Liver (tissue), 9 donors: ENCODE results near the gene FBXL15. TPM values are rescaled to one million over a fixed set of nuclear protein-coding genes. Genes with fewer than 3 reads are reported as not detected.

Experiments
- DNase-seq: peaks from one replicate; pipeline ENCODE4 v3.0.0-alpha.2; 2017; ENCODE audit warnings: low spot score
- H3K27ac ChIP-seq, 2 donors: one replicate each; pipeline ENCODE4 v1.7.0; 2013; ENCODE audit warnings: inconsistent platforms in 2 of 2, low read length in 2 of 2, control low read depth in 1 of 2, low read depth in 1 of 2, mild to moderate bottlenecking in 1 of 2
- H3K27me3 ChIP-seq, 4 donors: one replicate each; pipeline versions ENCODE4 v1.6.1 to v1.7.0; 2013; ENCODE audit warnings: low read length in 3 of 4, inconsistent platforms in 1 of 4, mild to moderate bottlenecking in 1 of 4, moderate library complexity in 1 of 4; ENCODE audit not compliant: control insufficient read depth in 4 of 4, insufficient read depth in 4 of 4
- H3K36me3 ChIP-seq, 4 donors: one replicate each; pipeline versions ENCODE4 v1.6.1 to v1.7.0; 2013; ENCODE audit warnings: low read length in 3 of 4, mild to moderate bottlenecking in 3 of 4, low read depth in 1 of 4, moderate library complexity in 1 of 4; ENCODE audit not compliant: control insufficient read depth in 4 of 4, insufficient read depth in 3 of 4
- H3K4me1 ChIP-seq, 4 donors: one replicate each; pipeline versions ENCODE4 v1.6.1 to v1.7.0; 2013; ENCODE audit warnings: low read length in 3 of 4, mild to moderate bottlenecking in 3 of 4, moderate library complexity in 1 of 4; ENCODE audit not compliant: control insufficient read depth in 4 of 4, insufficient read depth in 4 of 4
- H3K4me3 ChIP-seq, 3 donors: one replicate each; pipeline versions ENCODE4 v1.6.1 to v1.7.0; 2013; ENCODE audit warnings: low read length in 3 of 3, control low read depth in 1 of 3, low read depth in 1 of 3, mild to moderate bottlenecking in 1 of 3
- H3K9ac ChIP-seq, 2 donors: one replicate each; pipeline ENCODE4 v1.7.0; 2013; ENCODE audit warnings: low read length in 2 of 2, mild to moderate bottlenecking in 2 of 2, moderate library complexity in 2 of 2, control low read depth in 1 of 2, low read depth in 1 of 2
- H3K9me3 ChIP-seq, 4 donors: one replicate each; pipeline versions ENCODE4 v1.6.1 to v1.7.0; 2013; ENCODE audit warnings: low read length in 3 of 4; ENCODE audit not compliant: control insufficient read depth in 4 of 4
- EGR1 ChIP-seq, 2 donors: IDR thresholded peaks; 2 replicates each; pipeline ENCODE4 v1.6.1; 2016 to 2018; ENCODE audit warnings: antibody characterized with exemption in 2 of 2, low read depth in 2 of 2
- FOXA1 ChIP-seq: IDR thresholded peaks from 2 replicates; pipeline ENCODE4 v1.6.1; 2016; ENCODE audit warnings: antibody characterized with exemption
- FOXA2 ChIP-seq: IDR thresholded peaks from 2 replicates; pipeline ENCODE4 v1.6.1; 2016; ENCODE audit warnings: antibody characterized with exemption
- GABPA ChIP-seq, 2 donors: IDR thresholded peaks in 1 of 2; conservative IDR thresholded peaks in 1 of 2; 2 replicates each; pipeline ENCODE4 v1.6.1; 2016; ENCODE audit warnings: antibody characterized with exemption in 2 of 2, mild to moderate bottlenecking in 1 of 2, moderate library complexity in 1 of 2
- HNF4A ChIP-seq, 2 donors: conservative IDR thresholded peaks; 2 replicates each; pipeline ENCODE4 v1.6.1; 2016; ENCODE audit warnings: antibody characterized with exemption in 2 of 2, mild to moderate bottlenecking in 2 of 2
- HNF4G ChIP-seq: IDR thresholded peaks from 2 replicates; pipeline ENCODE4 v1.6.1; 2016; ENCODE audit warnings: antibody characterized with exemption
- MAX ChIP-seq: IDR thresholded peaks from 2 replicates; pipeline ENCODE4 v1.6.1; 2016; ENCODE audit warnings: antibody characterized with exemption
- NR2F2 ChIP-seq: IDR thresholded peaks from 2 replicates; pipeline ENCODE4 v1.6.1; 2016; ENCODE audit warnings: antibody characterized with exemption
- RAD21 ChIP-seq, 2 donors: IDR thresholded peaks; 2 replicates each; pipeline ENCODE4 v1.6.1; 2016; ENCODE audit warnings: antibody characterized with exemption in 2 of 2, mild to moderate bottlenecking in 2 of 2
- SP1 ChIP-seq: IDR thresholded peaks from 2 replicates; pipeline ENCODE4 v1.6.1; 2018; ENCODE audit warnings: antibody characterized with exemption, mild to moderate bottlenecking
- YY1 ChIP-seq: IDR thresholded peaks from 2 replicates; pipeline ENCODE4 v1.6.1; 2016; ENCODE audit warnings: antibody characterized with exemption, mild to moderate bottlenecking
- WGBS: extraction: QIAGEN DNeasy Blood & Tissue Kit; methylation state at CpG from one replicate; pipeline ENCODE4 v1.1.7; 2013; 5-methylcytosine and 5-hydroxymethylcytosine counted together
- polyA plus RNA-seq, 2 donors: library from polyadenylated mRNA; stranded (reverse) in 1 of 2; unstranded in 1 of 2; fragments of 200-250 nt in 1 of 2; fragments of >200 nt in 1 of 2; fragmentation: Nextera tagmentation in 1 of 2; extraction: Ambion mirVana in 1 of 2; gene quantifications; one replicate each; pipeline versions ENCODE4 v1.2.1 to v1.2.3, GENCODE V29; 2013 to 2015
- total RNA-seq, 2 donors: library from RNA; depleted of rRNA; stranded (reverse); fragments of >200 nt; gene quantifications; one replicate each; pipeline ENCODE4 v1.2.3, GENCODE V29; 2014
- TF ChIP-seq, protein P1 (sequence below): IDR thresholded peaks from 2 replicates; pipeline ENCODE4 v1.6.1; 2016; ENCODE audit warnings: antibody characterized with exemption
- TF ChIP-seq, protein P2 (sequence below): fragments of 150-350 bp; IDR thresholded peaks from 2 replicates; pipeline ENCODE4 v1.5.1; 2017; ENCODE audit warnings: improper control_type of control experiment, low read depth, low read length; ENCODE audit not compliant: missing input control
- TF ChIP-seq, protein P3 (sequence below): IDR thresholded peaks from 2 replicates; pipeline ENCODE4 v1.6.1; 2016; ENCODE audit warnings: antibody characterized with exemption, mild to moderate bottlenecking
- donor health status: healthy.
- donor health status: healthy.
- donor health status: healthy.
- donor health status: healthy.
- donor health status: healthy.

Gene FBXL15
- total and polyA plus RNA-seq, 4 donors: 4.4 to 14.4 (median 10.0) TPM

DNA sequence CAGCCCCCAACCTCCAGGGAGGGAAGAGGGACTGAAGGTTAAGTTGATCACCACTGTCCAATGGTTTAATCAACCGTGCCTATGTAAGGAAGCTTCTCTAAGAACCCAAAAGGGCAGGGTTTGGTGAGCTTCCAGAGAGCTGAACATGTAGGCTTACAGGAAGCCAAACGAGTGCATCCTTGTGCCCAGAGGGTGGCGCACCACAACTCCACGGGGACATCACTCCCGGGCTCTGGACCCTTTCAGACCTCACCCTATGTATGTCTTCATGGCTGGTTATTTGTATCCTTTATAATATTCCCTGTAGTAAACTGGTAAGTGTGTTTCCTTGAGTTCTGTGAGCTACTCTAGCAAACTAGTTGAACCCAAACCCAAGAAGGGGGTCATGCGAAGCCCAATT lies 36.6 kb upstream of the FBXL15 start:
- no peaks in the 10 kb centered on the region for H3K27me3 ChIP-seq
- no peak overlapping the region for H3K27ac ChIP-seq
- no peaks in the 10 kb centered on the region for H3K9me3 ChIP-seq
- DNase-seq: no peak
- no peak overlapping the region for H3K4me3 ChIP-seq
- peaks cover 15 to 37% (median 23%) of the 10 kb centered on the region in 4 donors for H3K36me3 ChIP-seq
- 58% methylated on average over 6 of the region's 6 CpGs for WGBS
- H3K9ac ChIP-seq: no peak overlapping the region
- no peaks in the 10 kb centered on the region for H3K4me1 ChIP-seq
- no peak for TF ChIP-seq FOXA1
- TF ChIP-seq RAD21 (IDR thresholded peaks at IDR 0.05): peak in 1 of 2 donors; percentile 8

DNA sequence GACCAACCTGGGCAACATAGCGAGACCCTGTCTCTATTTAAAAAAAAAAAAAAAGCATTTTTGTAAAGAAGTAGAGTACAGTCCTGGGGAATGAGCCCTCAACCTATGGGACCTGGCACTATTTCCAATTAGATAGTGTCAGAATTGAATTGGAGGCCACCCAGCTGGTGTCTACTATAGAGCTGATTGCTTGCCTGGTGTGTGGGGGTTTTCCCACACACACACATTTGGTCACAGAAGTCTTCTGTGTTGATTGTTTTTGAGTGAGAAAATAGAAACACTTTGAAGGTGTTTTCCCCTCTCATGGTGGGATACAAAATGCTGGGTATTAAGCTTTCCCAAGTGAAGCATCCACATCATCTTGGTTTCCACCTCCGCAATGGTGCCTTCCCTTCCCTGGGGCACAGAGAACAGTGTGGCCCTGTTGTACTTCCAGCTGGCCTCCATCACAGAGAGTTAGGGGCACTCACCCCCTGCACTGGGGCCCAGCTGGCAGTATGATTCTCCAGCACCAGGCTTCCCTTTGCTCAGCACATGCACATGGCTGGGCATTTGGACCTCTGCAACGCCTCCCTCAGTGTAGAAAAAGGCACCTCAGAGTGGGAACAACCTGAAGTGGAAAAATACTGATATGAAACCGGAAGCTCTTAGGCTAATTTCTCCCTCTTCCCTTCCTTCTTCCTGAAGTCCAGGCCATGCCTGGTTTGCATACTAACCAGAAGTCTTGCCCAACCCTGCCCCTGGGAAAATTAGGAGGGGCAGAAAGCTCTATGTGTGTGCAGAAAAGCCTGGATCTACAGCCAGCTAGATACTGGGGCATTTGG lies 35.8 kb upstream of the FBXL15 start:
- H3K9ac ChIP-seq: no peak overlapping the region
- WGBS: 76% methylated on average over 4 of the region's 4 CpGs
- H3K9me3 ChIP-seq: no peaks in the 10 kb centered on the region
- no peaks in the 10 kb centered on the region for H3K27me3 ChIP-seq
- TF ChIP-seq RAD21 (IDR thresholded peaks at IDR 0.05): no peak
- TF ChIP-seq, protein P1, sequence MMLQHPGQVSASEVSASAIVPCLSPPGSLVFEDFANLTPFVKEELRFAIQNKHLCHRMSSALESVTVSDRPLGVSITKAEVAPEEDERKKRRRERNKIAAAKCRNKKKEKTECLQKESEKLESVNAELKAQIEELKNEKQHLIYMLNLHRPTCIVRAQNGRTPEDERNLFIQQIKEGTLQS: no peak
- no peak for TF ChIP-seq YY1
- no peak for TF ChIP-seq FOXA2
- no peak for TF ChIP-seq FOXA1
- TF ChIP-seq, protein P2, sequence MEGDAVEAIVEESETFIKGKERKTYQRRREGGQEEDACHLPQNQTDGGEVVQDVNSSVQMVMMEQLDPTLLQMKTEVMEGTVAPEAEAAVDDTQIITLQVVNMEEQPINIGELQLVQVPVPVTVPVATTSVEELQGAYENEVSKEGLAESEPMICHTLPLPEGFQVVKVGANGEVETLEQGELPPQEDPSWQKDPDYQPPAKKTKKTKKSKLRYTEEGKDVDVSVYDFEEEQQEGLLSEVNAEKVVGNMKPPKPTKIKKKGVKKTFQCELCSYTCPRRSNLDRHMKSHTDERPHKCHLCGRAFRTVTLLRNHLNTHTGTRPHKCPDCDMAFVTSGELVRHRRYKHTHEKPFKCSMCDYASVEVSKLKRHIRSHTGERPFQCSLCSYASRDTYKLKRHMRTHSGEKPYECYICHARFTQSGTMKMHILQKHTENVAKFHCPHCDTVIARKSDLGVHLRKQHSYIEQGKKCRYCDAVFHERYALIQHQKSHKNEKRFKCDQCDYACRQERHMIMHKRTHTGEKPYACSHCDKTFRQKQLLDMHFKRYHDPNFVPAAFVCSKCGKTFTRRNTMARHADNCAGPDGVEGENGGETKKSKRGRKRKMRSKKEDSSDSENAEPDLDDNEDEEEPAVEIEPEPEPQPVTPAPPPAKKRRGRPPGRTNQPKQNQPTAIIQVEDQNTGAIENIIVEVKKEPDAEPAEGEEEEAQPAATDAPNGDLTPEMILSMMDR: no peak
- TF ChIP-seq GABPA (IDR thresholded peaks at IDR 0.05 in 1 of 2, conservative IDR thresholded peaks at IDR 0.05 in 1 of 2): no peak
- no peak for TF ChIP-seq EGR1 (IDR thresholded peaks at IDR 0.05; ENCODE audit: low read depth in 2 of 2)
- TF ChIP-seq HNF4A (conservative IDR thresholded peaks at IDR 0.05): no peak
- TF ChIP-seq MAX: no peak
- TF ChIP-seq, protein P3, sequence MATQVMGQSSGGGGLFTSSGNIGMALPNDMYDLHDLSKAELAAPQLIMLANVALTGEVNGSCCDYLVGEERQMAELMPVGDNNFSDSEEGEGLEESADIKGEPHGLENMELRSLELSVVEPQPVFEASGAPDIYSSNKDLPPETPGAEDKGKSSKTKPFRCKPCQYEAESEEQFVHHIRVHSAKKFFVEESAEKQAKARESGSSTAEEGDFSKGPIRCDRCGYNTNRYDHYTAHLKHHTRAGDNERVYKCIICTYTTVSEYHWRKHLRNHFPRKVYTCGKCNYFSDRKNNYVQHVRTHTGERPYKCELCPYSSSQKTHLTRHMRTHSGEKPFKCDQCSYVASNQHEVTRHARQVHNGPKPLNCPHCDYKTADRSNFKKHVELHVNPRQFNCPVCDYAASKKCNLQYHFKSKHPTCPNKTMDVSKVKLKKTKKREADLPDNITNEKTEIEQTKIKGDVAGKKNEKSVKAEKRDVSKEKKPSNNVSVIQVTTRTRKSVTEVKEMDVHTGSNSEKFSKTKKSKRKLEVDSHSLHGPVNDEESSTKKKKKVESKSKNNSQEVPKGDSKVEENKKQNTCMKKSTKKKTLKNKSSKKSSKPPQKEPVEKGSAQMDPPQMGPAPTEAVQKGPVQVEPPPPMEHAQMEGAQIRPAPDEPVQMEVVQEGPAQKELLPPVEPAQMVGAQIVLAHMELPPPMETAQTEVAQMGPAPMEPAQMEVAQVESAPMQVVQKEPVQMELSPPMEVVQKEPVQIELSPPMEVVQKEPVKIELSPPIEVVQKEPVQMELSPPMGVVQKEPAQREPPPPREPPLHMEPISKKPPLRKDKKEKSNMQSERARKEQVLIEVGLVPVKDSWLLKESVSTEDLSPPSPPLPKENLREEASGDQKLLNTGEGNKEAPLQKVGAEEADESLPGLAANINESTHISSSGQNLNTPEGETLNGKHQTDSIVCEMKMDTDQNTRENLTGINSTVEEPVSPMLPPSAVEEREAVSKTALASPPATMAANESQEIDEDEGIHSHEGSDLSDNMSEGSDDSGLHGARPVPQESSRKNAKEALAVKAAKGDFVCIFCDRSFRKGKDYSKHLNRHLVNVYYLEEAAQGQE: no peak
- no peak for TF ChIP-seq SP1
- TF ChIP-seq NR2F2: no peak
- no peak for TF ChIP-seq HNF4G
- no peak overlapping the region for H3K4me3 ChIP-seq
- DNase-seq: no peak
- peaks cover 11 to 30% (median 17%) of the 10 kb centered on the region in 4 donors for H3K36me3 ChIP-seq
- no peak overlapping the region for H3K27ac ChIP-seq
- no peaks in the 10 kb centered on the region for H3K4me1 ChIP-seq
